Pancreas (tissue), 10 donors: ENCODE measurements around the gene CLK2. TPM values are rescaled to one million over a fixed set of nuclear protein-coding genes. Genes with fewer than 3 reads are reported as not detected.
"Not testable (repeated sequence)": the region's sequence is repeated elsewhere in the genome, so short reads cannot be mapped to it uniquely, and the experiment has no call there.

Experiments
- ATAC-seq, 4 donors: fragments of 200-7000 bp; cut with Tn5 transposase; one replicate each; pipeline versions ENCODE4 v1.8.0 to v1.9.1; 2020; ENCODE audit warnings: mild to moderate bottlenecking in 4 of 4, moderate library complexity in 4 of 4
- DNase-seq, 6 donors: peaks; one replicate each; pipeline ENCODE4 v3.0.0-alpha.2; 2020
- FAIRE-seq: peaks from 2 replicates; lab custom pipeline; 2012; peaks lifted over from hg19 to GRCh38; lab: Jason Lieb, UNC
- H3K27ac ChIP-seq, 4 donors: fragments of 200-600 bp; sonication (generic); 1 replicate in 3 of 4; 2 replicates in 1 of 4; pipeline versions ENCODE4 v1.5.0 to v1.8.0; 2020
- H3K27me3 ChIP-seq, 4 donors: fragments of 200-600 bp; one replicate each; pipeline ENCODE4 v1.8.0; 2021
- H3K36me3 ChIP-seq, 3 donors: fragments of 200-600 bp; sonication (generic) in 1 of 3; one replicate each; pipeline versions ENCODE4 v1.5.0 to v1.8.0; 2020 to 2021
- H3K4me1 ChIP-seq, 3 donors: fragments of 200-600 bp; one replicate each; pipeline ENCODE4 v1.8.0; 2021
- H3K4me3 ChIP-seq, 4 donors: fragments of 200-600 bp; sonication (generic) in 2 of 4; one replicate each; pipeline versions ENCODE4 v1.5.0 to v1.8.0; 2020 to 2021
- H3K9me3 ChIP-seq, 4 donors: fragments of 200-600 bp; one replicate each; pipeline ENCODE4 v1.8.0; 2021
- WGBS, 2 donors: extraction: QIAGEN DNeasy Blood & Tissue Kit; methylation state at CpG; one replicate each; pipeline ENCODE4 v1.1.7; 2013; 5-methylcytosine and 5-hydroxymethylcytosine counted together
- intact Hi-C, 3 donors: fragments of 100-400 bp; cut with DNase I; formaldehyde crosslinking; loops; one replicate each; pipeline versions ENCODE4 v1.11.1 to v1.14.2; 2022
- polyA plus RNA-seq, 2 donors: library from polyadenylated mRNA; stranded (reverse); fragments of 200-250 nt; gene quantifications; one replicate each; pipeline ENCODE4 v1.2.3, GENCODE V29; 2013
- total RNA-seq, 6 donors: library from RNA; stranded (reverse); fragmentation: NEBNext Ultra II Directional in 4 of 6; extraction: Animal tissue kit (Norgen Biotek cat#: 25700) in 4 of 6; gene quantifications; one replicate each; pipeline versions ENCODE4 v1.2.1 to v1.2.4, GENCODE V29; 2021 to 2023
- TF ChIP-seq, protein P1 (sequence below), 4 donors: fragments of 200-600 bp; sonication (generic) in 3 of 4; IDR thresholded peaks; one replicate each; pipeline versions ENCODE4 v1.5.0 to v1.8.0; 2021; ENCODE audit warnings: antibody characterized with exemption in 4 of 4
- donor health status: healthy with polysubstance abuse.
- donor health status: DM: no; HTN: no; CAD: no; lungs with moderate emphysema.
- donor health status: DM: no; HTN: no; CAD: no.
- donor health status: control.
- donor health status: control.
- donor health status: Bipolar disorder and iron deficiency.
- donor health status: DM: yes; HTN: yes; CAD: no.
- donor health status: DM: no; HTN: no; CAD: no.
- donor health status: DM: no; HTN: no; CAD: no.
- donor health status: DM: yes; HTN: yes; CAD: no.

The CLK2 gene
- total and polyA plus RNA-seq, 8 donors: 15.7 to 89.4 (median 21.6) TPM

DNA sequence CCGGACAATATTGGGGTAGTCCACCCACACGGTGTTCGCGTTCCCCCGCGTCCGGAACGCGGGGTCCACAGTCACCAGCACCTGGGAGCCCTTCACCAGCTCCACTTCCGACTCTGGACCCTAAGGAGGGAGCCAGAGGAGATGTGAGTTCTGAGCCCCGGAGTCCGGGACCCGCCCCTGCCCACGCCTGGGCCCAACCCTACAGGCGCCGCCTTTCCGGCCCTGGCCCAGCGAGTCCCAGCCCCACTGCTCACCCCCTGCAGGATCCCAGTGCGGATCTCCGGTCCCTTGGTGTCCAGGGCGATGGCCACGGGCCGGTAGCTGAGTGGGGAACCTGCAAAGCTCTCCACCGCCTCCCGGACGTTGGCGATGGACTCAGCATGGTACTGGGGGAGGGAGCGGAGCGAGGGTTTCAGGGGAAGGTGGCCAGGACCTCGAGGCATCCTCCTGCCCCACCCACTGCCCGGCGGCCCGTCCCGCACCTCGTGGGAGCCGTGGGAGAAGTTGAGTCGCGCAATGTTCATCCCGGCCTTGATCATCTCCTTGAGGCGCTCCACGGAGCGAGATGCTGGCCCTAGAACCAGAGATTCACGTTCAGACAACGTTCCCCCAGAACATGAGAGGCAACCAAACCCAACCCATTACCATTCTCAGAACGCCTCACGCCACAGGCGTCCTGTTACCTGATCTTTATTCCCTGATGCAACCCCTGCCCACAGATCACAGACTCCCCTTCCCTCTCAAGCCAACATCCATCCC lies 22.1 kb upstream of the CLK2 start:
- H3K4me1 ChIP-seq: no peaks in the 10 kb centered on the region
- WGBS, 2 donors: 13 to 18% methylated on average over 39 to 47 of the region's 47 CpGs
- no peak for DNase-seq
- no peaks in the 10 kb centered on the region for H3K36me3 ChIP-seq
- no peak overlapping the region for H3K27ac ChIP-seq
- H3K4me3 ChIP-seq: no peak overlapping the region
- TF ChIP-seq, protein P1, sequence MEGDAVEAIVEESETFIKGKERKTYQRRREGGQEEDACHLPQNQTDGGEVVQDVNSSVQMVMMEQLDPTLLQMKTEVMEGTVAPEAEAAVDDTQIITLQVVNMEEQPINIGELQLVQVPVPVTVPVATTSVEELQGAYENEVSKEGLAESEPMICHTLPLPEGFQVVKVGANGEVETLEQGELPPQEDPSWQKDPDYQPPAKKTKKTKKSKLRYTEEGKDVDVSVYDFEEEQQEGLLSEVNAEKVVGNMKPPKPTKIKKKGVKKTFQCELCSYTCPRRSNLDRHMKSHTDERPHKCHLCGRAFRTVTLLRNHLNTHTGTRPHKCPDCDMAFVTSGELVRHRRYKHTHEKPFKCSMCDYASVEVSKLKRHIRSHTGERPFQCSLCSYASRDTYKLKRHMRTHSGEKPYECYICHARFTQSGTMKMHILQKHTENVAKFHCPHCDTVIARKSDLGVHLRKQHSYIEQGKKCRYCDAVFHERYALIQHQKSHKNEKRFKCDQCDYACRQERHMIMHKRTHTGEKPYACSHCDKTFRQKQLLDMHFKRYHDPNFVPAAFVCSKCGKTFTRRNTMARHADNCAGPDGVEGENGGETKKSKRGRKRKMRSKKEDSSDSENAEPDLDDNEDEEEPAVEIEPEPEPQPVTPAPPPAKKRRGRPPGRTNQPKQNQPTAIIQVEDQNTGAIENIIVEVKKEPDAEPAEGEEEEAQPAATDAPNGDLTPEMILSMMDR (IDR thresholded peaks at IDR 0.05): no peak
- intact Hi-C loops: no loop called here
- H3K27me3 ChIP-seq: no peaks in the 10 kb centered on the region
- H3K9me3 ChIP-seq: no peaks in the 10 kb centered on the region
- ATAC-seq: peak in 1 of 4 donors; percentile 29
- FAIRE-seq: no peak

DNA sequence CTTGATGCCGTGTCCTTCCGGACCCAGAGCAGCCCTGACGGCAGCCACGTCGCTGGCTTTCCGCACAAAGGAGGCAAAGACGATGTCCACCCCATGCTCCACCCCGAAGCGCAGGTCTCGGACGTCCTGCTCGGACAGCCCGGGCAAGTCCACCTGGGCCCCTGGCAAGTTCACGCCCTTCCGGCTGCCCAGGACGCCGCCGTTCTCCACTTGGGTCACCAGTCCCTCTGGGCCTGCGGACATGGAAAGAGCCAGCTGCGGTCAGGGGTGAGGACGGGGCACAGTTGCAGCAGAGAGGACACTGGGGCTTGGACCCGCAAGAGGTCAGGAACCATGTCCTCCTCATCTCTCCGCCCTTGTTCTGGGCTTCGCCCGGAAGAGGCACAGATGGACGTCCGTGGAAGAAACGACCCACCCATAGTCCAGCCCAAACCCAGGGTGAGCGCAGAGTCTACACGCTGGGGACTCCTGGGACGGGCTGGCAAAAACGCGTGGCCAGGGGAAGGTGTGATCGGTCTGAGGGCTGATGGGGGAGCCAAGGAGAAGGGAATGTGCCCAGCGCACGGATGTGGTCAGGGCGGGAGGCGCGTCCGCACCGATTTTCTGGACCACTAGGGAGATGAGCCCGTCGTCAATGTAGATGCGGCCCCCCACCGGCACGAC lies 21.3 kb upstream of the CLK2 start:
- Histone ChIP-seq H3K4me1 (no peaks in the 10 kb centered on the region), H3K9me3 (no peaks in the 10 kb centered on the region), H3K4me3 (no peak overlapping the region), H3K36me3 (no peaks in the 10 kb centered on the region), H3K27ac (no peak overlapping the region), H3K27me3 (no peaks in the 10 kb centered on the region)
- intact Hi-C loops: no loop called here
- DNase-seq (no peak), FAIRE-seq (no peak), ATAC-seq (peak in 1 of 4 donors; percentile 16)
- TF ChIP-seq, protein P1 (IDR thresholded peaks at IDR 0.05): no peak
- 36 to 38% methylated on average over 46 of the region's 46 CpGs for WGBS, 2 donors

- Histone ChIP-seq H3K27ac (no peak overlapping the region), H3K27me3 (no peaks in the 10 kb centered on the region), H3K36me3 (no peaks in the 10 kb centered on the region), H3K4me1 (no peaks in the 10 kb centered on the region), H3K9me3 (no peaks in the 10 kb centered on the region), H3K4me3 (no peak overlapping the region)
- 77 to 87% methylated on average over 16 to 17 of the region's 17 CpGs for WGBS, 2 donors
- ATAC-seq: no peak
- intact Hi-C loops: no loop called here
- no peak for DNase-seq
- no peak for FAIRE-seq
- TF ChIP-seq, protein P1 (IDR thresholded peaks at IDR 0.05): no peak
These were observed 19.9 kb upstream of the CLK2 start for GRCh38 chr1:155293086-155293749.

- H3K27me3 ChIP-seq, H3K36me3 ChIP-seq, ATAC-seq, H3K27ac ChIP-seq, H3K4me3 ChIP-seq, H3K4me1 ChIP-seq, DNase-seq, intact Hi-C loops, H3K9me3 ChIP-seq, FAIRE-seq: not testable (repeated sequence)
- 70 to 75% methylated on average over 10 of the region's 10 CpGs for WGBS, 2 donors
These were observed 17.7 kb upstream of the CLK2 start for GRCh38 chr1:155291006-155291405.

DNA sequence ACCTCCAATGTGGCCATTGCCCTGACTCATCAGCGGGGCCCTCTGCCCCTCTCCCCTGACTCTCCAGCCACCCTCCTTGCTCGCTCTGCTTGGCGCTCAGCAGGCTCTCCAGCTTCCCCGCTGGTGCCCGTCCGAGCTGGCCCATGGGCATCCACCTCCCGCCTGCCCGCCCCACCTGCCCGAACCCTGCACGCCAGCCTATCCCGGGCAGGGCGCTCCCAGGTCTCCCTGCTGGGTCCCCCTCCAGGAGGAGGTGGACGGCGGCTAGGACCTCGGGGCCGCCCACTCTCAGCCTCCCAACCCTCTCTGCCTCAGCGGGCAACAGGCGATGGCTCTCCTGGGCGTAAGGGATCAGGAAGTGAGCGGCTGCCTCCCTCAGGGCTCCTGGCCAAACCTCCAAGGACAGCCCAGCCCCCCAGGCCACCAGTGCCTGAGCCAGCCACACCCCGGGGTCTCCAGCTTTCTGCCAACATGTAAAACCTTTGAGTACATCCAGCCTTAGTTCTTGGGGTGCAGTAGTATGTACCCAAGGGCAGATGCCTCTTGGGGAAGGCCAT lies 14.8 kb upstream of the CLK2 start:
- DNase-seq (no peak), FAIRE-seq (no peak), ATAC-seq (no peak)
- H3K4me3 ChIP-seq: no peak overlapping the region
- intact Hi-C loops: no loop called here
- H3K36me3 ChIP-seq: no peaks in the 10 kb centered on the region
- no peaks in the 10 kb centered on the region for H3K9me3 ChIP-seq
- 90% methylated on average over 21 of the region's 21 CpGs for WGBS, 2 donors
- H3K27ac ChIP-seq: no peak overlapping the region
- H3K4me1 ChIP-seq: no peaks in the 10 kb centered on the region
- H3K27me3 ChIP-seq: no peaks in the 10 kb centered on the region
- TF ChIP-seq, protein P1 (IDR thresholded peaks at IDR 0.05): no peak
